ENCODE results near the gene MFF. TPM values are rescaled to one million over a fixed set of nuclear protein-coding genes. Genes with fewer than 3 reads are reported as not detected.

The MFF gene
- total and polyA plus RNA-seq, 2 donors (not counting 3 experiments of a cell fraction or from before 2014, with no cell fraction given): 36.3 to 65.1 TPM

- TF ChIP-seq FOS (IDR thresholded peaks at IDR 0.05; ENCODE audit: borderline replicate concordance, insufficient read depth, low read length) (no peak), MAX (IDR thresholded peaks at IDR 0.05; ENCODE audit: insufficient read depth, insufficient read length) (no peak)
- no peak for FAIRE-seq
- CTCF ChIA-PET: interaction anchor here (0.5 to 1.5 kb wide), 3 partner anchors 9 to 106 kb away, joined by 4 read pairs; no protein-coding TSS in a partner anchor
Measured at GRCh38 chr2:227292314-227292713, 32.7 kb upstream of the MFF start.

GRCh38 chr2:227293531-227293930 is 31.5 kb upstream of the MFF start:
- Histone ChIP-seq H3K4me3 (replicated peaks in 1 of 3; ENCODE audit: insufficient read depth in 1 of 3, low read depth in 1 of 3, low read length in 3 of 3) (no peak overlapping the region), H3K36me3 (ENCODE audit: control insufficient read depth in 2 of 2, extremely low read depth in 1 of 2, insufficient read depth in 2 of 2, low read length in 2 of 2) (no peaks in the 10 kb centered on the region), H3K9me3 (replicated peaks; ENCODE audit: control insufficient read depth, insufficient read depth, low read length) (no peaks in the 10 kb centered on the region), H3K4me1 (ENCODE audit: control insufficient read depth, extremely low read depth, insufficient read depth, low read length) (no peaks in the 10 kb centered on the region), H3K4me2 (ENCODE audit: insufficient read depth, low read length) (no peak overlapping the region), H3K9me1 (replicated peaks; ENCODE audit: control insufficient read depth, extremely low read depth, insufficient read depth, low read length) (no peaks in the 10 kb centered on the region), H3K27me3 (ENCODE audit: control insufficient read depth in 2 of 2, insufficient read depth in 2 of 2, low read length in 2 of 2) (no peaks in the 10 kb centered on the region), H3K9ac (replicated peaks; ENCODE audit: extremely low read depth, insufficient read depth, low read length) (no peak overlapping the region), H4K20me1 (replicated peaks; ENCODE audit: control insufficient read depth, extremely low read depth, insufficient read depth, low read length) (no peaks in the 10 kb centered on the region), H3K79me2 (ENCODE audit: control insufficient read depth, insufficient read depth, low read length) (no peaks in the 10 kb centered on the region), H2AFZ (ENCODE audit: low read depth, low read length) (no peak overlapping the region), H3K27ac (ENCODE audit: insufficient read depth, low read depth, low read length) (no peak overlapping the region)
- no TSS peak for BruUV-seq (replicated peaks)
- no peak for DNase-seq (ENCODE audit: low read depth, low spot score)
- dilution Hi-C loops (cut with MboI; ENCODE audit: extremely low pct_ligation_motif_present, low sequenced_read_pairs) (no loop called here), intact Hi-C loops (cut with micrococcal nuclease) (no loop called here)
- TF ChIP-seq CTCF (IDR thresholded peaks at IDR 0.05; ENCODE audit: extremely low read depth in 1 of 2, insufficient read depth in 1 of 2, low read depth in 1 of 2, low read length in 2 of 2): no peak
- TF ChIP-seq POLR2AphosphoS5 (IDR thresholded peaks at IDR 0.05; ENCODE audit: insufficient read depth, low read depth, low read length): no peak
- no peak for TF ChIP-seq POLR2A (IDR thresholded peaks at IDR 0.05; ENCODE audit: low read depth, low read length)
- no peak for TF ChIP-seq MAX (IDR thresholded peaks at IDR 0.05; ENCODE audit: insufficient read depth, insufficient read length)
- TF ChIP-seq MYC (IDR thresholded peaks at IDR 0.05; ENCODE audit: low read depth, low read length): no peak
- no peak for TF ChIP-seq JUN (IDR thresholded peaks at IDR 0.05; ENCODE audit: borderline replicate concordance, insufficient read depth, insufficient read length, low read depth)
- no peak for TF ChIP-seq EZH2 (IDR thresholded peaks at IDR 0.05; ENCODE audit: borderline replicate concordance, low read depth, low read length, severe bottlenecking)
- TF ChIP-seq FOS (IDR thresholded peaks at IDR 0.05; ENCODE audit: borderline replicate concordance, insufficient read depth, low read length): no peak
- no peak for TF ChIP-seq GATA2 (IDR thresholded peaks at IDR 0.05; ENCODE audit: insufficient read depth, insufficient read length, low read depth, low read length)
- ChIA-PET CTCF (interaction anchor here (1.5 kb wide), 1 partner anchor 55 kb away, joined by 4 read pairs; no protein-coding TSS in a partner anchor), POLR2A (no interaction called here)
- no peak for FAIRE-seq

More at GRCh38 chr2:227292314-227292713, 32.7 kb upstream of the MFF start:
- Histone ChIP-seq H3K9me3 (replicated peaks; ENCODE audit: control insufficient read depth, insufficient read depth, low read length) (no peaks in the 10 kb centered on the region), H3K36me3 (ENCODE audit: control insufficient read depth in 2 of 2, extremely low read depth in 1 of 2, insufficient read depth in 2 of 2, low read length in 2 of 2) (no peaks in the 10 kb centered on the region), H3K4me2 (ENCODE audit: insufficient read depth, low read length) (no peak overlapping the region), H3K9me1 (replicated peaks; ENCODE audit: control insufficient read depth, extremely low read depth, insufficient read depth, low read length) (no peaks in the 10 kb centered on the region), H3K9ac (replicated peaks; ENCODE audit: extremely low read depth, insufficient read depth, low read length) (no peak overlapping the region), H3K27ac (ENCODE audit: insufficient read depth, low read depth, low read length) (no peak overlapping the region), H2AFZ (ENCODE audit: low read depth, low read length) (no peak overlapping the region), H3K4me1 (ENCODE audit: control insufficient read depth, extremely low read depth, insufficient read depth, low read length) (no peaks in the 10 kb centered on the region), H3K27me3 (ENCODE audit: control insufficient read depth in 2 of 2, insufficient read depth in 2 of 2, low read length in 2 of 2) (no peaks in the 10 kb centered on the region), H3K79me2 (ENCODE audit: control insufficient read depth, insufficient read depth, low read length) (no peaks in the 10 kb centered on the region), H3K4me3 (replicated peaks in 1 of 3; ENCODE audit: insufficient read depth in 1 of 3, low read depth in 1 of 3, low read length in 3 of 3) (no peak overlapping the region), H4K20me1 (replicated peaks; ENCODE audit: control insufficient read depth, extremely low read depth, insufficient read depth, low read length) (no peaks in the 10 kb centered on the region)
- POLR2A ChIA-PET: no interaction called here
- DNase-seq (ENCODE audit: low read depth, low spot score): no peak
- no TSS peak for BruUV-seq (replicated peaks)
- dilution Hi-C loops (cut with MboI; ENCODE audit: extremely low pct_ligation_motif_present, low sequenced_read_pairs): no loop called here
- intact Hi-C loops (cut with micrococcal nuclease): no loop called here

Data from endothelial cell of umbilical vein (primary cell).